Left lung (tissue), 10 donors: Measurements from ENCODE around the gene HES3. TPM values are rescaled to one million over a fixed set of nuclear protein-coding genes. Genes with fewer than 3 reads are reported as not detected.

Experiments
- ATAC-seq: fragments of 200-7000 bp; cut with Tn5 transposase; one replicate; pipeline ENCODE4 v1.9.1; 2020; ENCODE audit warnings: moderate library complexity
- DNase-seq, 4 donors: peaks; one replicate each; pipeline ENCODE4 v3.0.0-alpha.2; 2013 to 2020
- H3K27ac ChIP-seq, 2 donors: fragments of 200-600 bp; sonication (generic) in 1 of 2; one replicate each; pipeline versions ENCODE4 v1.5.0 to v1.8.0; 2020 to 2021
- H3K27me3 ChIP-seq, 2 donors: fragments of 200-600 bp; sonication (generic) in 1 of 2; one replicate each; pipeline versions ENCODE4 v1.5.0 to v1.8.0; 2020 to 2021
- H3K36me3 ChIP-seq, 2 donors: fragments of 200-600 bp; sonication (generic) in 1 of 2; one replicate each; pipeline versions ENCODE4 v1.5.0 to v1.8.0; 2020 to 2021
- H3K4me1 ChIP-seq, 2 donors: fragments of 200-600 bp; one replicate each; pipeline ENCODE4 v1.8.0; 2021
- H3K4me3 ChIP-seq, 2 donors: fragments of 200-600 bp; sonication (generic) in 1 of 2; one replicate each; pipeline versions ENCODE4 v1.5.0 to v1.8.0; 2020 to 2021; ENCODE audit warnings: mild to moderate bottlenecking in 1 of 2
- H3K9me3 ChIP-seq, 2 donors: fragments of 200-600 bp; sonication (generic) in 1 of 2; one replicate each; pipeline versions ENCODE4 v1.5.0 to v1.8.0; 2020 to 2021
- CTCF ChIP-seq, 2 donors: fragments of 200-600 bp; sonication (generic) in 1 of 2; IDR thresholded peaks; one replicate each; pipeline versions ENCODE4 v1.5.0 to v1.8.0; 2021; ENCODE audit warnings: antibody characterized with exemption in 2 of 2
- intact Hi-C, 2 donors: fragments of 100-400 bp; cut with DNase I; formaldehyde crosslinking; loops; one replicate each; pipeline versions ENCODE4 v1.11.2 to v1.14.2; 2022
- polyA plus RNA-seq, 6 donors: library from polyadenylated mRNA; unstranded; fragments of 120-200 nt; gene quantifications; one replicate each; pipeline ENCODE4 v1.2.1, GENCODE V29; 2013; ENCODE audit not compliant: insufficient read length in 6 of 6
- total RNA-seq, 2 donors: library from RNA; stranded (reverse); fragmentation: NEBNext Ultra II Directional; extraction: Animal tissue kit (Norgen Biotek cat#: 25700); gene quantifications; one replicate each; pipeline ENCODE4 v1.2.1, GENCODE V29; 2021
- donor health status: DM: no; HTN: yes; CAD: no.
- donor health status: DM: no; HTN: no; CAD: no.

The HES3 gene
- total and polyA plus RNA-seq, 8 donors, result not detected

GRCh38 chr1:6239213-6239752 is 4.7 kb upstream of the HES3 start:
- Histone ChIP-seq H3K27ac (no peak overlapping the region), H3K4me1 (peaks cover 10 to 28% of the 10 kb centered on the region in 2 donors), H3K36me3 (no peaks in the 10 kb centered on the region), H3K4me3 (no peak overlapping the region), H3K9me3 (no peaks in the 10 kb centered on the region), H3K27me3 (peaks cover 36 to 68% of the 10 kb centered on the region in 2 donors)
- DNase-seq, result no peak
- ATAC-seq, result no peak
- intact Hi-C loops, result no loop called here
- TF ChIP-seq CTCF (IDR thresholded peaks at IDR 0.05), result no peak

GRCh38 chr1:6239950-6240768 is 3.8 kb upstream of the HES3 start:
- Histone ChIP-seq H3K4me3 (no peak overlapping the region), H3K36me3 (no peaks in the 10 kb centered on the region), H3K9me3 (no peaks in the 10 kb centered on the region), H3K27me3 (peaks cover 40 to 76% of the 10 kb centered on the region in 2 donors), H3K4me1 (peaks cover 2 to 22% of the 10 kb centered on the region in 2 donors), H3K27ac (no peak overlapping the region)
- no peak for DNase-seq
- ATAC-seq, result no peak
- intact Hi-C loops, result no loop called here
- TF ChIP-seq CTCF (IDR thresholded peaks at IDR 0.05), result no peak

- no peak for ATAC-seq
- Histone ChIP-seq H3K9me3 (no peaks in the 10 kb centered on the region), H3K4me3 (no peak overlapping the region), H3K4me1 (peaks cover 3 to 30% of the 10 kb centered on the region in 2 donors), H3K27ac (no peak overlapping the region), H3K36me3 (no peaks in the 10 kb centered on the region), H3K27me3 (peaks cover 49 to 88% of the 10 kb centered on the region in 2 donors)
- DNase-seq, result no peak
- no peak for TF ChIP-seq CTCF (IDR thresholded peaks at IDR 0.05)
- intact Hi-C loops, result no loop called here
Observed at GRCh38 chr1:6241107-6241886, 2.7 kb upstream of the HES3 start.

GRCh38 chr1:6241887-6242740 is 1.9 kb upstream of the HES3 start:
- TF ChIP-seq CTCF (IDR thresholded peaks at IDR 0.05), result no peak
- H3K27me3 ChIP-seq, result peaks cover 53 to 96% of the 10 kb centered on the region in 2 donors
- no peak overlapping the region for H3K27ac ChIP-seq
- no peak overlapping the region for H3K4me3 ChIP-seq
- H3K4me1 ChIP-seq, result peaks cover 9 to 35% of the 10 kb centered on the region in 2 donors
- no peak for ATAC-seq
- intact Hi-C loops, result no loop called here
- no peak for DNase-seq
- H3K9me3 ChIP-seq, result no peaks in the 10 kb centered on the region
- no peaks in the 10 kb centered on the region for H3K36me3 ChIP-seq
